H9 (cell line): ENCODE results near the gene RASL10B. TPM values are rescaled to one million over a fixed set of nuclear protein-coding genes. Genes with fewer than 3 reads are reported as not detected.

Experiments
- DNase-seq: peaks from one replicate; pipeline ENCODE4 v3.0.0-alpha.2; 2017
- H2AFZ ChIP-seq: one replicate; pipeline ENCODE4 v1.6.1; 2013; ENCODE audit warnings: mild to moderate bottlenecking, low read length, control low read depth, moderate library complexity
- H2AK5ac ChIP-seq: 2 replicates; pipeline ENCODE4 v1.6.1; 2013; ENCODE audit warnings: low read length, control low read depth, mixed read lengths; ENCODE audit not compliant: insufficient read length
- H2BK120ac ChIP-seq: one replicate; pipeline ENCODE4 v1.6.1; 2013; ENCODE audit warnings: low read depth, mild to moderate bottlenecking, low read length, control low read depth, inconsistent platforms; ENCODE audit not compliant: poor library complexity, severe bottlenecking
- H2BK12ac ChIP-seq: 2 replicates; pipeline ENCODE4 v1.6.1; 2013; ENCODE audit warnings: low read length, control low read depth, mixed read lengths, low read depth; ENCODE audit not compliant: insufficient read length
- H2BK15ac ChIP-seq: 2 replicates; pipeline ENCODE4 v1.6.1; 2013; ENCODE audit warnings: low read depth, low read length, control low read depth
- H2BK20ac ChIP-seq: one replicate; pipeline ENCODE4 v1.6.1; 2013; ENCODE audit warnings: low read depth, mild to moderate bottlenecking, low read length, control low read depth, inconsistent platforms; ENCODE audit not compliant: poor library complexity, severe bottlenecking
- H2BK5ac ChIP-seq: 2 replicates; pipeline ENCODE4 v1.6.1; 2013; ENCODE audit warnings: low read length, control low read depth, mixed read lengths; ENCODE audit not compliant: insufficient read length
- H3K14ac ChIP-seq: 2 replicates; pipeline ENCODE4 v1.6.1; 2013; ENCODE audit warnings: low read length, control low read depth; ENCODE audit not compliant: insufficient read depth
- H3K18ac ChIP-seq: 2 replicates; pipeline ENCODE4 v1.6.1; 2013; ENCODE audit warnings: low read depth, mild to moderate bottlenecking, mixed read lengths, low read length, control low read depth; ENCODE audit not compliant: insufficient read length
- H3K23ac ChIP-seq: 2 replicates; pipeline ENCODE4 v1.6.1; 2013; ENCODE audit warnings: low read length, control low read depth, mixed read lengths, low read depth; ENCODE audit not compliant: insufficient read length
- H3K23me2 ChIP-seq: 2 replicates; pipeline ENCODE4 v1.6.1; 2013; ENCODE audit warnings: low read depth, mild to moderate bottlenecking, mixed read lengths, low read length, control low read depth; ENCODE audit not compliant: insufficient read length, poor library complexity, severe bottlenecking
- H3K27ac ChIP-seq: 2 replicates; pipeline ENCODE4 v1.5.1; 2013; ENCODE audit warnings: low read length, control low read depth, mixed read lengths, low read depth; ENCODE audit not compliant: insufficient read length
- H3K27me3 ChIP-seq: 2 replicates; pipeline ENCODE4 v1.6.1; 2013; ENCODE audit warnings: low read length, control low read depth, inconsistent platforms; ENCODE audit not compliant: insufficient read depth
- H3K4ac ChIP-seq: 2 replicates; pipeline ENCODE4 v1.6.1; 2013; ENCODE audit warnings: low read depth, mild to moderate bottlenecking, control low read depth, inconsistent platforms, low read length, moderate library complexity
- H3K4me1 ChIP-seq: 2 replicates; pipeline ENCODE4 v1.6.1; 2013; ENCODE audit warnings: low read length, control low read depth, inconsistent platforms; ENCODE audit not compliant: insufficient read depth
- H3K4me2 ChIP-seq: 2 replicates; pipeline ENCODE4 v1.6.1; 2013; ENCODE audit warnings: low read length, control low read depth, mixed read lengths; ENCODE audit not compliant: insufficient read length, insufficient read depth
- H3K56ac ChIP-seq: 2 replicates; pipeline ENCODE4 v1.6.1; 2013; ENCODE audit warnings: low read depth, mild to moderate bottlenecking, mixed read lengths, low read length, control low read depth; ENCODE audit not compliant: insufficient read length
- H3K79me1 ChIP-seq: 2 replicates; pipeline ENCODE4 v1.6.1; 2013; ENCODE audit warnings: low read depth, mild to moderate bottlenecking, moderate library complexity, low read length, control low read depth, inconsistent platforms; ENCODE audit not compliant: insufficient read depth, poor library complexity, severe bottlenecking
- H3K79me2 ChIP-seq: 2 replicates; pipeline ENCODE4 v1.6.1; 2013; ENCODE audit warnings: low read length, control low read depth, inconsistent platforms; ENCODE audit not compliant: insufficient read depth
- H3K9ac ChIP-seq: 2 replicates; pipeline ENCODE4 v1.6.1; 2013; ENCODE audit warnings: low read length, control low read depth, mixed read lengths; ENCODE audit not compliant: insufficient read length; ENCODE audit errors: extremely low read depth
- H3K9me3 ChIP-seq: one replicate; pipeline ENCODE4 v1.6.1; 2013; ENCODE audit warnings: low read depth, low read length, inconsistent platforms; ENCODE audit not compliant: control insufficient read depth
- H3T11ph ChIP-seq: one replicate; pipeline ENCODE4 v1.6.1; 2013; ENCODE audit warnings: mild to moderate bottlenecking, low read length, control low read depth, inconsistent platforms
- H4K20me1 ChIP-seq: one replicate; pipeline ENCODE4 v1.6.1; 2013; ENCODE audit not compliant: control insufficient read depth, insufficient read length, insufficient read depth
- H4K5ac ChIP-seq: 2 replicates; pipeline ENCODE4 v1.6.1; 2013; ENCODE audit warnings: low read depth, mild to moderate bottlenecking, mixed read lengths, low read length, control low read depth; ENCODE audit not compliant: insufficient read length
- H4K8ac ChIP-seq: replicated peaks from 2 replicates; pipeline ENCODE4 v1.6.1; 2013; ENCODE audit warnings: low read length, control low read depth, mixed read lengths, low read depth; ENCODE audit not compliant: insufficient read length
- H4K91ac ChIP-seq: 2 replicates; pipeline ENCODE4 v1.6.1; 2013; ENCODE audit warnings: low read depth, mild to moderate bottlenecking, moderate library complexity, mixed read lengths, low read length, control low read depth; ENCODE audit not compliant: insufficient read length
- H3K27ac Mint-ChIP-seq, 3 experiments: 2 replicates in 2 of 3; 3 replicates in 1 of 3; pipeline ENCODE4 v1.8.0; 2020 to 2021; ENCODE audit warnings: mixed read lengths in 3 of 3, mild to moderate bottlenecking in 1 of 3, moderate library complexity in 1 of 3
- H3K27me3 Mint-ChIP-seq: 2 replicates; pipeline ENCODE4 v1.8.0; 2021; ENCODE audit warnings: low read depth, mild to moderate bottlenecking, moderate library complexity, mixed read lengths
- H3K36me3 Mint-ChIP-seq, 3 experiments: 2 replicates in 2 of 3; 3 replicates in 1 of 3; pipeline ENCODE4 v1.8.0; 2020 to 2021; ENCODE audit warnings: low read depth in 3 of 3, mixed read lengths in 3 of 3; ENCODE audit not compliant: insufficient read depth in 1 of 3
- H3K4me1 Mint-ChIP-seq, 2 experiments: 2 replicates each; pipeline ENCODE4 v1.8.0; 2020; ENCODE audit warnings: mixed read lengths in 2 of 2
- H3K4me3 Mint-ChIP-seq, 2 experiments: 2 replicates in 1 of 2; 3 replicates in 1 of 2; pipeline ENCODE4 v1.8.0; 2020 to 2021; ENCODE audit warnings: mild to moderate bottlenecking in 2 of 2, mixed read lengths in 2 of 2, moderate library complexity in 1 of 2
- H3K9me3 Mint-ChIP-seq, 2 experiments: 2 replicates in 1 of 2; 3 replicates in 1 of 2; pipeline ENCODE4 v1.8.0; 2020; ENCODE audit warnings: mild to moderate bottlenecking in 2 of 2, mixed read lengths in 2 of 2, moderate library complexity in 1 of 2
- WGBS: extraction: QIAGEN DNeasy Blood & Tissue Kit; methylation state at CpG from one replicate; pipeline ENCODE4 v1.1.7; 2013; ENCODE audit warnings: missing lambda C conversion rate, low lambda C conversion rate, mixed read lengths; ENCODE audit not compliant: insufficient read length; ENCODE audit errors: extremely low coverage; 5-methylcytosine and 5-hydroxymethylcytosine counted together
- total RNA-seq: library from RNA; stranded (reverse); gene quantifications from 2 replicates; pipeline ENCODE4 v1.2.1, GENCODE V29; 2021
- TF ChIP-seq, protein P1 (sequence below): fragments of 200-600 bp; sonication (generic); conservative IDR thresholded peaks from 3 replicates; pipeline ENCODE4 v1.8.0; 2021; ENCODE audit warnings: antibody characterized with exemption, mild to moderate bottlenecking

The RASL10B gene
- total RNA-seq, 1 experiment from 2014 or later, result 15.9 TPM

DNA sequence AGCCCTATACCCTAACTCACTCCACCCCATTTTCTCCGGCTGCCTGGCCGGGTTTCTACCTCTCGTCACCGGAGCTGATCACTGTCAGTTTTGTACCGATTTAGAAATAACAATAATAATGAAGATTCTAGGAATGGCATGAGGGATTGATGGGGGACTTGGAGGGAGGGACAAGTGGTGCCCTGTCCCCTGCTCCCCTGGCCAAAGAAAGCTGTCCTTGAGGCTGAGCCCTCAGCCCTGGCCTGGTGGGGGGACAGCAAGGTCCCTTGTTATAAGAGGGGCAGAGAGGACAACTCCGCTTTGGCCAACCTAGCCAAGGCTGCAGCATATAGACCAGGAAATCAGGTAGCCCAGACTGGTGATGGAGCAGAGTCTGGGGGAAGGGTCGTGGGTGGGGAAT is 11.1 kb downstream of the RASL10B start:
- Histone ChIP-seq H2BK15ac (no peak overlapping the region), H2BK20ac (no peak overlapping the region), H4K8ac (no peak overlapping the region), H2BK5ac (no peak overlapping the region), H3K4me1 (no peaks in the 10 kb centered on the region), H4K91ac (no peak overlapping the region), H3K23ac (no peak overlapping the region), H3K27me3 (peaks cover 17% of the 10 kb centered on the region; the same call in 1 of the 2 replicates), H3K56ac (no peak overlapping the region), H3T11ph (no peak overlapping the region), H2BK120ac (no peak overlapping the region), H3K14ac (no peak overlapping the region), H2AFZ (no peak overlapping the region), H3K79me2 (no peaks in the 10 kb centered on the region), H3K4me2 (no peak overlapping the region), H4K20me1 (no peaks in the 10 kb centered on the region), H3K4ac (no peak overlapping the region), H2AK5ac (no peak overlapping the region), H3K9ac (no peak overlapping the region), H3K27ac (no peak overlapping the region), H3K79me1 (no peaks in the 10 kb centered on the region), H4K5ac (no peak overlapping the region), H3K18ac (no peak overlapping the region), H3K23me2 (peaks cover 4% of the 10 kb centered on the region), H3K9me3 (no peaks in the 10 kb centered on the region), H2BK12ac (no peak overlapping the region)
- Mint-ChIP-seq H3K4me3 (peak overlapping the region in 1 of 2 experiments; percentile 26; a peak in 1 of 5 replicates), H3K4me1 (peaks cover 7 to 16% of the 10 kb centered on the region in 2 experiments), H3K27ac (no peak overlapping the region), H3K27me3 (peaks cover 63% of the 10 kb centered on the region), H3K9me3 (peaks cover 0 to 6% of the 10 kb centered on the region in 2 experiments; a peak in 2 of 5 replicates), H3K36me3 (no peaks in the 10 kb centered on the region; a peak in 1 of 7 replicates)
- DNase-seq, result no peak
- WGBS, result no CpG with 5 or more reads among the region's 7 CpGs
- TF ChIP-seq, protein P1, sequence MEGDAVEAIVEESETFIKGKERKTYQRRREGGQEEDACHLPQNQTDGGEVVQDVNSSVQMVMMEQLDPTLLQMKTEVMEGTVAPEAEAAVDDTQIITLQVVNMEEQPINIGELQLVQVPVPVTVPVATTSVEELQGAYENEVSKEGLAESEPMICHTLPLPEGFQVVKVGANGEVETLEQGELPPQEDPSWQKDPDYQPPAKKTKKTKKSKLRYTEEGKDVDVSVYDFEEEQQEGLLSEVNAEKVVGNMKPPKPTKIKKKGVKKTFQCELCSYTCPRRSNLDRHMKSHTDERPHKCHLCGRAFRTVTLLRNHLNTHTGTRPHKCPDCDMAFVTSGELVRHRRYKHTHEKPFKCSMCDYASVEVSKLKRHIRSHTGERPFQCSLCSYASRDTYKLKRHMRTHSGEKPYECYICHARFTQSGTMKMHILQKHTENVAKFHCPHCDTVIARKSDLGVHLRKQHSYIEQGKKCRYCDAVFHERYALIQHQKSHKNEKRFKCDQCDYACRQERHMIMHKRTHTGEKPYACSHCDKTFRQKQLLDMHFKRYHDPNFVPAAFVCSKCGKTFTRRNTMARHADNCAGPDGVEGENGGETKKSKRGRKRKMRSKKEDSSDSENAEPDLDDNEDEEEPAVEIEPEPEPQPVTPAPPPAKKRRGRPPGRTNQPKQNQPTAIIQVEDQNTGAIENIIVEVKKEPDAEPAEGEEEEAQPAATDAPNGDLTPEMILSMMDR, result no peak
